NT2/D1 (cell line): ENCODE data around the gene PRRT1.

Experiments
- DNase-seq: peaks from one replicate; pipeline ENCODE4 v3.0.0-alpha.2; 2011; ENCODE audit warnings: low read depth, low spot score
- H3K27me3 ChIP-seq: 2 replicates; pipeline ENCODE4 v1.6.0; 2011; ENCODE audit warnings: mild to moderate bottlenecking; ENCODE audit not compliant: insufficient read length, insufficient read depth
- H3K36me3 ChIP-seq: 2 replicates; pipeline ENCODE4 v1.6.1; 2011; ENCODE audit warnings: mild to moderate bottlenecking, low read length, mixed read lengths; ENCODE audit not compliant: insufficient read depth, insufficient read length
- H3K4me1 ChIP-seq: 2 replicates; pipeline ENCODE4 v1.5.1; 2011; ENCODE audit not compliant: insufficient read depth, insufficient read length
- H3K4me3 ChIP-seq: 2 replicates; pipeline ENCODE4 v1.5.1; 2011; ENCODE audit warnings: low read depth; ENCODE audit not compliant: insufficient read length
- H3K9ac ChIP-seq: 2 replicates; pipeline ENCODE4 v1.6.0; 2011; ENCODE audit warnings: low read depth; ENCODE audit not compliant: insufficient read length
- H3K9me3 ChIP-seq: 2 replicates; pipeline ENCODE4 v1.5.1; 2011; ENCODE audit warnings: mild to moderate bottlenecking, low read length; ENCODE audit not compliant: insufficient read depth
- SUZ12 ChIP-seq: IDR thresholded peaks from 2 replicates; pipeline ENCODE4 v1.6.1; 2011; ENCODE audit not compliant: insufficient read length, insufficient read depth; ENCODE audit errors: extremely low read depth
- YY1 ChIP-seq: IDR thresholded peaks from 2 replicates; pipeline ENCODE4 v1.6.1; 2011; ENCODE audit not compliant: insufficient read length, insufficient read depth
- ZNF274 ChIP-seq: IDR thresholded peaks from 2 replicates; pipeline ENCODE4 v1.6.1; 2011; ENCODE audit warnings: mild to moderate bottlenecking, low read depth, low read length

PRRT1 gene

DNA sequence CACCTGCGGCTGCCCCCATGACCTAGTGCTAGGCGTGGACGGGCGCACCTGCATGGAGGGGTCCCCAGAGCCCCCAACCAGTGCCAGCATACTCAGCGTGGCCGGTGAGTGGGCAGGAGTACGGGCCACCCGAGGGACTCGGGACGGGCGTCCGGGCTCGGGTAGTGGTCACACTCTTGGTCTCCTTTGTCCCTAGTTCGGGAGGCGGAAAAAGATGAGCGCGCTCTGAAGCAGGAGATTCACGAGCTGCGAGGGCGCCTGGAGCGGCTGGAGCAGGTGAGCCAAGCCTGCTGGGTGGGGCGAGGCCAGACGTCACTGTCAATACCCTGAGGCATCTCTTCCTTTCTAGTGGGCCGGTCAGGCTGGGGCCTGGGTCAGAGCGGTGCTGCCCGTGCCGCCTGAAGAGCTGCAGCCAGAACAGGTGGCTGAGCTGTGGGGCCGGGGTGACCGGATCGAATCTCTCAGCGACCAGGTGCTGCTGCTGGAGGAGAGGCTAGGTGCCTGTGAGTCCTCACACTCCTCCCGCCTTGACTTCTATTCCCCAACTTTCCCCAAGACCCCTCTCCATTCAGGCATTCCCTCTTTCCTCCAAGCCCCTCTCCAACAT lies 15.5 kb upstream of the PRRT1 start:
- Histone ChIP-seq H3K4me3 (no peak overlapping the region), H3K9me3 (no peaks in the 10 kb centered on the region), H3K27me3 (no peaks in the 10 kb centered on the region), H3K9ac (no peak overlapping the region), H3K36me3 (peaks cover 70% of the 10 kb centered on the region), H3K4me1 (peaks cover 13% of the 10 kb centered on the region)
- no peak for DNase-seq
- TF ChIP-seq ZNF274 (no peak), YY1 (no peak), SUZ12 (no peak)

- Histone ChIP-seq H3K36me3 (peaks cover 67% of the 10 kb centered on the region), H3K9me3 (no peaks in the 10 kb centered on the region), H3K9ac (no peak overlapping the region), H3K4me3 (no peak overlapping the region), H3K27me3 (no peaks in the 10 kb centered on the region), H3K4me1 (peaks cover 13% of the 10 kb centered on the region)
- no peak for DNase-seq
- TF ChIP-seq SUZ12: no peak
- no peak for TF ChIP-seq YY1
- no peak for TF ChIP-seq ZNF274
Observed at GRCh38 chr6:32166411-32167061, 14.8 kb upstream of the PRRT1 start.

- Histone ChIP-seq H3K36me3 (peaks cover 45% of the 10 kb centered on the region), H3K27me3 (no peaks in the 10 kb centered on the region), H3K4me3 (no peak within 1 kb of the TSS), H3K4me1 (peaks cover 13% of the 10 kb centered on the region), H3K9ac (no peak within 1 kb of the TSS), H3K9me3 (no peaks in the 10 kb centered on the region)
- TF ChIP-seq YY1 (no peak), ZNF274 (no peak), SUZ12 (no peak)
- DNase-seq: no peak
Observed at GRCh38 chr6:32164295-32164694, 12.6 kb upstream of the PRRT1 start, which contains the start of gene EGFL8. Gene EGFL8 (plus strand): TSS chr6:32164595. CDS start chr6:32166166, 1,571 bp downstream.

DNA sequence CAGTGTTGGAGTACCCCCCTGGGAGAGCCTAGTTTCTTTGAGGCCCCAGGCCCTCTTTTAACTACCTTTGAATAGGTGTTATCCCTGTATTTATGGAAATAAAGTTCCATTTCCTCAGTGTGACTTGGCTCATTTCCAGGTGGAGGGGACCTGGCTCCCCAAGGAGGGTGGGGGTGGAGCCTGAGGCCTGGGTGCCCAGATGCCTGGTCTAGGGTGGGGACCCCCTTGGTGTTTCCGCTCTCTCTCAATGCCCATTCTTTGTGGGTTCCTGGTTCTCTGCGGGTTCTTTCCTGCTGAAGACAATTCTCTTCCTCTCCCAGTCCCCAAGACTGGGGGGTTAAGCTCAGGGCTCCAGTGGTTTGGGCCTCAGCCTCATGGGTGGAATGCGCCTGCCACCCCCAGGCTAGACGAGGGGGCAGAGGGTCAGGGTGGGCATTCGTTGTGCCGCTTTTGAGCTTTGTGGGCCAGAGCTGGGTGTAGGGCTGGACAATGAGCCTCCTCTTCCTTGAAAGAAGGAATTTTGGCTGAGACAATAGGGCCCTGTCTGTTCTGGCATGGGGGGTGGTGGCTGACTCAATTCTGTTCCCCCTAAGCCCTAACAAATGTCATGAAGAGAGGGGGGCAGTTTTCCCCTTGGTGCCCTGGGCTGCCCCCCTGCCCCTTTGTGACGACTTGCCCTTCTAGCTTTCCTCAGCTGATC lies 12.0 kb upstream of the PRRT1 start:
- Histone ChIP-seq H3K9me3 (no peaks in the 10 kb centered on the region), H3K9ac (no peak overlapping the region), H3K4me3 (no peak overlapping the region), H3K4me1 (peaks cover 13% of the 10 kb centered on the region), H3K36me3 (peaks cover 41% of the 10 kb centered on the region), H3K27me3 (no peaks in the 10 kb centered on the region)
- no peak for DNase-seq
- no peak for TF ChIP-seq YY1
- TF ChIP-seq SUZ12: no peak
- no peak for TF ChIP-seq ZNF274

DNA sequence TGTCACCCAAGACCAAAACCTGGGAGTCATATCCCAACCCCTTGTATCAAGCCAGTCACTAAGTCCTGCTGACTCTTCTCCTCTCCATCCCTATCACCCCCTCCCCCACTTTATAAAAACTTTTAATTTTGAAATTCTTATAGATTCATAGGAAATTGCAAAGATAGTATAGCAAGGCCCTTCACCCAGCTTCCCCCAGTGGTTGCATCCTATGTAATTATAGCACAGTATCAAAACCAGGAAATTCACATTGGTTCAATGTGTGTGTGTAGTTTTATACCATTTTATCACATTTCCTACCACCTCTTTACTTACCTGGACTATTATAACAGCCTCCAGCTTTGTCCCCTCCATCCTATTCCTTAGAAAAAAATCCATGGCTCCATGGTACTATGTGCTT lies 6.3 kb upstream of the PRRT1 start:
- no peaks in the 10 kb centered on the region for H3K9me3 ChIP-seq
- H3K27me3 ChIP-seq: no peaks in the 10 kb centered on the region
- no peak overlapping the region for H3K9ac ChIP-seq
- TF ChIP-seq YY1 (no peak), SUZ12 (no peak), ZNF274 (no peak)
- H3K4me1 ChIP-seq: peaks cover 4% of the 10 kb centered on the region
- no peak overlapping the region for H3K4me3 ChIP-seq
- DNase-seq: no peak
- H3K36me3 ChIP-seq: peaks cover 44% of the 10 kb centered on the region

- peaks cover 3% of the 10 kb centered on the region for H3K27me3 ChIP-seq
- H3K4me1 ChIP-seq: peaks cover 4% of the 10 kb centered on the region
- no peaks in the 10 kb centered on the region for H3K9me3 ChIP-seq
- H3K4me3 ChIP-seq: no peak overlapping the region
- peaks cover 37% of the 10 kb centered on the region for H3K36me3 ChIP-seq
- H3K9ac ChIP-seq: no peak overlapping the region
- no peak for DNase-seq
- no peak for TF ChIP-seq ZNF274
- TF ChIP-seq YY1: no peak
- TF ChIP-seq SUZ12: no peak
Observed at GRCh38 chr6:32156891-32157290, 5.2 kb upstream of the PRRT1 start.
